Activated CD8-positive, alpha-beta memory T cell treated with anti-CD3 and anti-CD28 coated beads, Interleukin-2, amount 50 U/mL, for 24 hours (primary cell): Measurements from ENCODE around the gene NEURL2.
"Not testable (repeated sequence)": the region's sequence is repeated elsewhere in the genome, so short reads cannot be mapped to it uniquely, and the experiment has no call there.

ENCODE experiments used
- DNase-seq: peaks from one replicate; pipeline ENCODE4 v3.0.0-alpha.2; 2020; ENCODE audit errors: extremely low read depth

The NEURL2 gene

GRCh38 chr20:45898285-45898684, 7.3 kb upstream of the NEURL2 start:
- no peak for DNase-seq

GRCh38 chr20:45897692-45898091, 6.7 kb upstream of the NEURL2 start:
- DNase-seq: no peak

- DNase-seq: no peak
Measured at GRCh38 chr20:45897289-45897688, 6.3 kb upstream of the NEURL2 start.

- DNase-seq: no peak
Measured at GRCh38 chr20:45896641-45897161, 5.7 kb upstream of the NEURL2 start.

GRCh38 chr20:45894797-45895196, 3.8 kb upstream of the NEURL2 start:
- DNase-seq: no peak

GRCh38 chr20:45893831-45894230, 2.8 kb upstream of the NEURL2 start:
- no peak for DNase-seq

GRCh38 chr20:45892828-45893500, 2.0 kb upstream of the NEURL2 start:
- no peak for DNase-seq

- DNase-seq: no peak
Measured at GRCh38 chr20:45892049-45892825, 1.2 kb upstream of the NEURL2 start.

- no peak for DNase-seq
Measured at GRCh38 chr20:45890077-45890984, 677 bp downstream of the NEURL2 start.

- DNase-seq: no peak
Measured at GRCh38 chr20:45888681-45889080, 2.3 kb downstream of the NEURL2 start.

- no peak for DNase-seq
Measured at GRCh38 chr20:45887346-45887715, 3.7 kb downstream of the NEURL2 start, which contains the start of gene SPATA25. SPATA25 (minus strand) TSS chr20:45887622; CDS start chr20:45887590, 32 bp downstream.

- no peak for DNase-seq
Measured at GRCh38 chr20:45886590-45887345, 4.2 kb downstream of the NEURL2 start.

GRCh38 chr20:45883100-45883469, 7.9 kb downstream of the NEURL2 start:
- DNase-seq: no peak

- DNase-seq: no peak
Measured at GRCh38 chr20:45882469-45883099, 8.4 kb downstream of the NEURL2 start.

GRCh38 chr20:45880988-45881788, 9.8 kb downstream of the NEURL2 start, which contains the start of gene ZSWIM1:
ZSWIM1 (plus strand) TSS chr20:45881227; CDS start chr20:45882593, 1,366 bp downstream.
- peak; percentile 97 for DNase-seq

- DNase-seq: no peak
Measured at GRCh38 chr20:45878076-45878761, 12.8 kb downstream of the NEURL2 start.

- DNase-seq: no peak
Measured at GRCh38 chr20:45874576-45874975, 16.4 kb downstream of the NEURL2 start.

GRCh38 chr20:45874104-45874481, 16.9 kb downstream of the NEURL2 start:
- DNase-seq: not testable (repeated sequence)

GRCh38 chr20:45873409-45874103, 17.5 kb downstream of the NEURL2 start:
- DNase-seq: no peak
